Measurements from ENCODE around the gene ADGRA3. TPM values are rescaled to one million over a fixed set of nuclear protein-coding genes. Genes with fewer than 3 reads are reported as not detected.
A peak's percentile ranks its signal among the peaks of the same experiment; 100 is the strongest.

ADGRA3 gene, protein sequence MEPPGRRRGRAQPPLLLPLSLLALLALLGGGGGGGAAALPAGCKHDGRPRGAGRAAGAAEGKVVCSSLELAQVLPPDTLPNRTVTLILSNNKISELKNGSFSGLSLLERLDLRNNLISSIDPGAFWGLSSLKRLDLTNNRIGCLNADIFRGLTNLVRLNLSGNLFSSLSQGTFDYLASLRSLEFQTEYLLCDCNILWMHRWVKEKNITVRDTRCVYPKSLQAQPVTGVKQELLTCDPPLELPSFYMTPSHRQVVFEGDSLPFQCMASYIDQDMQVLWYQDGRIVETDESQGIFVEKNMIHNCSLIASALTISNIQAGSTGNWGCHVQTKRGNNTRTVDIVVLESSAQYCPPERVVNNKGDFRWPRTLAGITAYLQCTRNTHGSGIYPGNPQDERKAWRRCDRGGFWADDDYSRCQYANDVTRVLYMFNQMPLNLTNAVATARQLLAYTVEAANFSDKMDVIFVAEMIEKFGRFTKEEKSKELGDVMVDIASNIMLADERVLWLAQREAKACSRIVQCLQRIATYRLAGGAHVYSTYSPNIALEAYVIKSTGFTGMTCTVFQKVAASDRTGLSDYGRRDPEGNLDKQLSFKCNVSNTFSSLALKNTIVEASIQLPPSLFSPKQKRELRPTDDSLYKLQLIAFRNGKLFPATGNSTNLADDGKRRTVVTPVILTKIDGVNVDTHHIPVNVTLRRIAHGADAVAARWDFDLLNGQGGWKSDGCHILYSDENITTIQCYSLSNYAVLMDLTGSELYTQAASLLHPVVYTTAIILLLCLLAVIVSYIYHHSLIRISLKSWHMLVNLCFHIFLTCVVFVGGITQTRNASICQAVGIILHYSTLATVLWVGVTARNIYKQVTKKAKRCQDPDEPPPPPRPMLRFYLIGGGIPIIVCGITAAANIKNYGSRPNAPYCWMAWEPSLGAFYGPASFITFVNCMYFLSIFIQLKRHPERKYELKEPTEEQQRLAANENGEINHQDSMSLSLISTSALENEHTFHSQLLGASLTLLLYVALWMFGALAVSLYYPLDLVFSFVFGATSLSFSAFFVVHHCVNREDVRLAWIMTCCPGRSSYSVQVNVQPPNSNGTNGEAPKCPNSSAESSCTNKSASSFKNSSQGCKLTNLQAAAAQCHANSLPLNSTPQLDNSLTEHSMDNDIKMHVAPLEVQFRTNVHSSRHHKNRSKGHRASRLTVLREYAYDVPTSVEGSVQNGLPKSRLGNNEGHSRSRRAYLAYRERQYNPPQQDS (N-terminal part only)
- total RNA-seq: 2.2 TPM

DNA sequence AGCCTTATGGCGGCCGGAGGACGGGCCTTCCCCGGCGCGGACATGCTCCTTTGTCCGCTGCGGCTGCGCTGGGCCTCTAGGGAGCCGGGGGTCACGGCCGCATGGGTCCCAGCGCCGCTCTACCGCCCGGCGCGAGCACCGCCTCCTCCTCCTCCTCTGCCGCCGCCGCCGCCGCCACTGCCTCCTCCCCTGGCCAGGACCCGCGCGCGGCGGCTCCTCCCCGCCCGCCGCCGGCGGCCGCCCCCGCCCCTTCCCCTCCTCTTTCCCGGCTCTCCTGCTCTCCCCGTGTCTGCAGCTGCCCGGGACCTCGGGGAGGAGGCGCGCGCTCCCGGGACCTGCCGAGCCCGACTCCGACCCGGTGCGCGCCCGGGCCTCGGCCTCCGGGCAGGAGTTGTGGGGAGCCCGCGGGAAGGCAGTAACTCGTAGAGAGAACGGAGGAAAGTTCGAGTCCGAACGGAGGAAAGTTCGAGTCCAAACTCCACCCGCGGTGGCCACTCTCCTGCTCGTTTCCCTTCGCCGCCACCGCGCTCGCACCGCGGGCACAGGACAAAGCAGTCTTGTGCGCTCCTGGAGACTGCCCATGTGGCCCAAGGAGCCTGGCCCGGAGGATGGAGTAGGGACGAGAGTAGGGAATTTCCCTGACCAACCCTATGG, at the start of gene ADGRA3:
ADGRA3 (minus strand) TSS at position 179 of the 654 bp plus-strand sequence. CDS start 282 bp downstream, outside the sequence.
- Histone ChIP-seq H3K9me3 (ENCODE audit: low read depth, low read length) (no peaks in the 10 kb centered on the region), H3K4me1 (ENCODE audit: insufficient read depth, low read length) (peaks cover 11% of the 10 kb centered on the region), H3K27me3 (ENCODE audit: insufficient read depth, low read length) (peaks cover 22% of the 10 kb centered on the region), H3K4me3 (ENCODE audit: low read length) (peak within 1 kb of the TSS; percentile 36)

DNA sequence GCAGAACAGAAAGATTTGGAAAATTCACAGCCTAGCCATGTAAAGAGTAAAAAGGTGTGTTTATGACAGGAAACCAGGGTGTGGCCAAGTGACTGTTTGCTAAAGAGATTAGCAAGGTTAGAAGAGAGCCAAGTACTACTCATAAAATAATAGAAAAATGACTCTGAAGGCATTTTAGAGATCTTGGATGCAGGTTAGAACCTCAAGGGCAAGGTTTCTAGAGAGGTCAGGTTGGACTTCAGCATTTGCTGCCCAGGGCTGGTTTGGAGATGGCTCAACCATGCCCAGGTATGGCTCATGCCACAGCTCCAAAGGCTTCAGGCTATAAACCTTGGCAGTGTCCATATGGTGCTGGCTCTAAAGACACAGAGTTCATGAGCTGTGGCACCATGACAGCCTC, 40.6 kb upstream of the ADGRA3 start:
- no peaks in the 10 kb centered on the region for H3K9me3 ChIP-seq (ENCODE audit: low read depth, low read length)
- no peaks in the 10 kb centered on the region for H3K27me3 ChIP-seq (ENCODE audit: insufficient read depth, low read length)
- H3K4me3 ChIP-seq (ENCODE audit: low read length): no peak overlapping the region
- H3K4me1 ChIP-seq (ENCODE audit: insufficient read depth, low read length): no peaks in the 10 kb centered on the region

DNA sequence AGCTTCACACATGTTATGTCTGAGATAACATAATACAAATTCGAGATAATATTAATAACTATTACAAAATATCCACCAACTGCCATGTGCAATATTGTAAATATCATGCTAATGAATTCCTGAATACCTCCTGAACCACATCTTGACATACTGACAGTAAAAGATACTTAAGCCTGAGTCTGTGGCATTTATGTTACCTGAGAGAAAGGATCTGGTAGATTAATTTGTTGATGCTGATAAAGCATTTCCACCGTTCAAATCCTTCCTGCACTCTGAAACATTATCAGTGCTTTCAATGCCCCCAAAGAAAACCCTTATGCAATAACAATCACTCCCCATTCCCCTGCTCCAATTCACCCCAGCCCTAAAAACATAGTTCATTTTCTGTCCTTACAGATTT, 38.8 kb upstream of the ADGRA3 start:
- H3K27me3 ChIP-seq (ENCODE audit: insufficient read depth, low read length): no peaks in the 10 kb centered on the region
- no peaks in the 10 kb centered on the region for H3K9me3 ChIP-seq (ENCODE audit: low read depth, low read length)
- H3K4me3 ChIP-seq (ENCODE audit: low read length): no peak overlapping the region
- H3K4me1 ChIP-seq (ENCODE audit: insufficient read depth, low read length): no peaks in the 10 kb centered on the region

DNA sequence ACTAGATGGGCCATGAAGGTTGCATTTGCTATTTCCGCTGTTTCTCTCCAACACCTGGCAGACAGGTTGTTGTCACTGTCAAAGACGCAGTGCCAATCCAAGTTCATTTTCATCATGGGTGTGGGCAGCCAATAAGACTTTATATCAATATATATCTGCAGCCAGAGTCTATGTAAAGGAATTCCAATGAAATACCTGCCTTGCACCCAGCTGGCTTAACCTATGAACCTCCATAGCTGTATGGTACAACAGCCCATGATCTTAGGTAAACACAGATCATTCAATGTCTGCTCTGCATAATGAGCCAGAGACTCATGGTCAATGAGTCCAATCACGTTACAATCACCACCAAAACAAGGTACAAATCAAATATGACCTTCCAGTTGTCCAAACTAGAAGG, 37.7 kb upstream of the ADGRA3 start:
- Histone ChIP-seq H3K9me3 (ENCODE audit: low read depth, low read length) (no peaks in the 10 kb centered on the region), H3K27me3 (ENCODE audit: insufficient read depth, low read length) (no peaks in the 10 kb centered on the region), H3K4me1 (ENCODE audit: insufficient read depth, low read length) (no peaks in the 10 kb centered on the region), H3K4me3 (ENCODE audit: low read length) (no peak overlapping the region)

DNA sequence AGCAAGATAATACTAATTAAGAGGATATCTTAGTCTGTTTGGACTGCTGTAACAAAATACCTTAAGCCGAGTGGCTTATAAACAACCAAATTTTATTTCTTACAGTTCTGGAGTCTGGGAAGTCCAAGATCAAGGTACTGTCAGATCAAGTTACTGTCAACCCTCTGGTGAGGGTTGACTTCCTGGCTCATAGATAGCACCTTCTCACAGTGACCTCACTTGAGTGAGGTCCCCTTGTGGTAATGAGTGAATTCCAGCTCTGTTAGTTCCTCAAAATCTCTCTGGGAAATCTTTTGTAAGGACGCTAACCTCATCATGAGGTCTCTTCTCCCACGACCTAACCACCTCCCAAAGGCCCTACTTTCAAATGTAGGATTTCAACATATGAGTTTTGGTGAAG, 36.9 kb upstream of the ADGRA3 start:
- Histone ChIP-seq H3K9me3 (ENCODE audit: low read depth, low read length) (no peaks in the 10 kb centered on the region), H3K4me3 (ENCODE audit: low read length) (no peak overlapping the region), H3K4me1 (ENCODE audit: insufficient read depth, low read length) (no peaks in the 10 kb centered on the region), H3K27me3 (ENCODE audit: insufficient read depth, low read length) (no peaks in the 10 kb centered on the region)

DNA sequence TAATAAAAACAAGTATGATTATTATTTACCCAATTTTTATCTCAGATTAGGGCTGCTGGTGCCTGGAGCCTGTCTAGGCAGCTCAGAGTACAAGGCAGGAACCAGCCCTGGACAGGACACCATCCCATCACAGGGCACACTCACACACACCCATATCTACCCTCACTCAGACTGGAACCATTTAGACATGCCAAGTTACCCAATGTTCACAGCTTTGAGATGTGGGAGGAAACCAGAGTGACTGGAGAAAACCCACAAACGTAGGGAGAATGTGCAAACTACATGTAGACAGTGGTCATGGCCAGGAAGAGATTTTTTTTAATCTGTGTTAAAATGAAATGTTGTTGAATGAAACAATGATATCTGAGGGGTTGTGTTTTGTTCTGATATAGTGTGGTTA, 35.7 kb upstream of the ADGRA3 start:
- no peaks in the 10 kb centered on the region for H3K9me3 ChIP-seq (ENCODE audit: low read depth, low read length)
- H3K27me3 ChIP-seq (ENCODE audit: insufficient read depth, low read length): no peaks in the 10 kb centered on the region
- H3K4me3 ChIP-seq (ENCODE audit: low read length): no peak overlapping the region

DNA sequence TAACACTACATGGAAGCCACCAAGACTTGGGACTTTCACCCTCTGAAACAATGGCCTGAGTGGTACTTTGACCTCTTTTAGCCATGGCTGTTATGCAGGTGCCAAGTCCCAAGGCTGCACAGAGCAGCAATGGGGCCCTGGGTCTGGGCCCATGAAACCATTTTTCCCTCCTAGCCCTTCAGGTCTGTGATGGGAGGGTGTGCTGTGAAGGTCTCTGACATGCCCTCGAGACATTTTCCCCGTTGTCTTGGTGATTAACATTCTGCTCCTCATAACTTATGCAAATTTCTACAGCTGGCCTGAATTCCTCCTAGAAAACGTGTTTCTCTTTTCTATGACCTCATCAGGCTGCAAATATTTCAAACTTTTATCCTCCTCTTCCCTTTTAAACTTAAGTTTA, 30.4 kb upstream of the ADGRA3 start:
- Histone ChIP-seq H3K4me1 (ENCODE audit: insufficient read depth, low read length) (no peaks in the 10 kb centered on the region), H3K9me3 (ENCODE audit: low read depth, low read length) (no peaks in the 10 kb centered on the region), H3K27me3 (ENCODE audit: insufficient read depth, low read length) (no peaks in the 10 kb centered on the region), H3K4me3 (ENCODE audit: low read length) (no peak overlapping the region)

More for the DNA sequence above, 35.7 kb upstream of the ADGRA3 start:
- H3K4me1 ChIP-seq (ENCODE audit: insufficient read depth, low read length): no peaks in the 10 kb centered on the region

DNA sequence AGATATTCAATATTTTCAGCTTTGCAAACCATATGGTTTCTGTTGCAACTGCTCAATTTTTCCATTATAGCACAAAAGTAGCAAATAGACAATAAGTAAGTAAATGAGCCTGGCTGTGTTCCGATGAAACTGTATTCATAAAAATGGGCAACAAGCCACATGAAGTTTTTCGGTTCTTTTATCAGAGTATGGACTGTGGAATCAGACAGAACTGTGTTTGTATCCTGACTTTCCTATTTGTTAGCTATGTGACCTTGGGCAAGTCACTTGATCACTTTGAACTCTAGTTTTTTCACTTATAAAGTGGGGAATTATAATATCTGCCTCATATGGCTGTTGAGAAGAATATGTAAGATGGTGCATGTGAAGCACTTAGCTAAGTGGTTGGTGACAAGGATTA, 23.4 kb upstream of the ADGRA3 start:
- no peaks in the 10 kb centered on the region for H3K4me1 ChIP-seq (ENCODE audit: insufficient read depth, low read length)
- no peak overlapping the region for H3K4me3 ChIP-seq (ENCODE audit: low read length)
- H3K27me3 ChIP-seq (ENCODE audit: insufficient read depth, low read length): no peaks in the 10 kb centered on the region
- H3K9me3 ChIP-seq (ENCODE audit: low read depth, low read length): peaks cover 9% of the 10 kb centered on the region

DNA sequence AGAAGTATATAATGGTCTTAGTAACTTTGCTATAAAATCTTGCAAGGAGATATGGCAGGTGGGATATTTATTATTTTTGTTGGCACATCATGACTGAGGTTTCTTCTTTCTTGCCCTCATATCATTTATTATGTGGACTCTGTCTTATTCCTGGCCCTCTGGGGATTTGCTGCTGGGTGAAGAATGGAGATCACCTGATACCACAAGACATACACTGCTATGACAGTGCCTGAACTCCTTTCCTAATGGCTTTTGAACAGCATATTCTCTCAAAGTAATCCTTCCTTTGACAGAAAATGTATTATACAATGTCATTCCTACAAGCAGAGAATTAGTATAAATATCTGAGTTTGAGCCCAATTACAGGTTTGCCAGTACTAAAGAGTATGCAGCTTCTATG, 22.0 kb upstream of the ADGRA3 start:
- Histone ChIP-seq H3K4me1 (ENCODE audit: insufficient read depth, low read length) (no peaks in the 10 kb centered on the region), H3K27me3 (ENCODE audit: insufficient read depth, low read length) (no peaks in the 10 kb centered on the region), H3K4me3 (ENCODE audit: low read length) (no peak overlapping the region), H3K9me3 (ENCODE audit: low read depth, low read length) (peaks cover 10% of the 10 kb centered on the region)

DNA sequence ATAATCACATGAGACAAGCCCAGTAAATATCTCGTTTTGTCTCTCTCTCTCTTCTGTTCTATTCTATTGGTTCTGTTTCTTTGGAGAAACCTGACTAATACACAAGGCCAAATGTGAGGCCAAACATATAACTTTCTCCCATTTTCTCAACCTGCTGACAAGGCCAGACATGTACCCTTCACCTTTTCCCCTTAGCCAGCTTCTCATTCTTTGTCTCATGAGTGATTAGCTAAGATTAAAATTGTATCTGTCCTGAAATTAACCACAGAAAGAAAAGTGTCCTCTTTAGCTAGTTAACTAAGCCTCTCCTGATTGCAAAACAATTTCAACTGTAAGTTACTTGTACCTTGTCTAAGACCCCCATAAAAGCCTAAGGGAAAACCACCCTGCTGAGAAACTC, 18.5 kb upstream of the ADGRA3 start:
- Histone ChIP-seq H3K9me3 (ENCODE audit: low read depth, low read length) (peaks cover 15% of the 10 kb centered on the region), H3K4me1 (ENCODE audit: insufficient read depth, low read length) (no peaks in the 10 kb centered on the region), H3K4me3 (ENCODE audit: low read length) (no peak overlapping the region), H3K27me3 (ENCODE audit: insufficient read depth, low read length) (no peaks in the 10 kb centered on the region)

DNA sequence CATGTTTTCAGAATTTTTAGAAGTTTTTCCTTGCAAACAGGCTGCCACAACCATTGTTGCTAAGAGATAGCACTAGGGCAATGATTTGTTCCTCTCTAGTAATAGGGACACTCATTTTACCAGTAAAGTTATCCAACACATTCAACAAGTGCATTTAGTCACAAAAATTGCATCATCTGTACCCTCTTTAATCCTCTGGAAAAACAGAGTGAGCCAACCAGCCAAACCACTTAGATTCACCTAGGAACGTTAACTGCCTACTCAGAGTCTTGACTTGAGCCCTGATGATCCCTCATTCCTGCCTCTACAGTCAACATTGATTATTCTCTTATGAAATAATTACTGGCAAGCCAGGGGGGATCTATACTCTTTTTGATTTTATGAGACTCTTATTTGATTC, 17.0 kb upstream of the ADGRA3 start:
- H3K9me3 ChIP-seq (ENCODE audit: low read depth, low read length): peaks cover 15% of the 10 kb centered on the region
- no peaks in the 10 kb centered on the region for H3K27me3 ChIP-seq (ENCODE audit: insufficient read depth, low read length)
- no peak overlapping the region for H3K4me3 ChIP-seq (ENCODE audit: low read length)
- no peaks in the 10 kb centered on the region for H3K4me1 ChIP-seq (ENCODE audit: insufficient read depth, low read length)

DNA sequence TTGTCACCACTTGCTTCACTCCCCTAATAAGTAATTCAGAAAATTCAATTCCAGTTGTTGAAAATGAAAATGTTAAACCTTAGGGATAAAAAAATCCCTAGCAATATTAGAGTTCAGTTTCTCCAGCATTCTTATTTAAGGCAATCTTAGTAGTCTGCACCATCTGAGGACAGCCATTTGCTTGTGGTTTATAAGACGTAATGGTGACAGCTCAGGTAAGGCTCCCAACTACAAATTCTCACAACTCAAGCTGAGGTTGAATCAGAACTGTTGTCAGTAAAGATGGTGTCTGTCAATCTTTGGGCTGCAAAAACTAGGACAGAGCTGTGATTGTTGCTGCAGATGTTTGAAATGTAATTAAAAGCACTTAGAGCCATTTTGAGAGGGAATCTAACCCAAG, 16.3 kb upstream of the ADGRA3 start:
- Histone ChIP-seq H3K27me3 (ENCODE audit: insufficient read depth, low read length) (no peaks in the 10 kb centered on the region), H3K4me3 (ENCODE audit: low read length) (no peak overlapping the region), H3K4me1 (ENCODE audit: insufficient read depth, low read length) (no peaks in the 10 kb centered on the region)

DNA sequence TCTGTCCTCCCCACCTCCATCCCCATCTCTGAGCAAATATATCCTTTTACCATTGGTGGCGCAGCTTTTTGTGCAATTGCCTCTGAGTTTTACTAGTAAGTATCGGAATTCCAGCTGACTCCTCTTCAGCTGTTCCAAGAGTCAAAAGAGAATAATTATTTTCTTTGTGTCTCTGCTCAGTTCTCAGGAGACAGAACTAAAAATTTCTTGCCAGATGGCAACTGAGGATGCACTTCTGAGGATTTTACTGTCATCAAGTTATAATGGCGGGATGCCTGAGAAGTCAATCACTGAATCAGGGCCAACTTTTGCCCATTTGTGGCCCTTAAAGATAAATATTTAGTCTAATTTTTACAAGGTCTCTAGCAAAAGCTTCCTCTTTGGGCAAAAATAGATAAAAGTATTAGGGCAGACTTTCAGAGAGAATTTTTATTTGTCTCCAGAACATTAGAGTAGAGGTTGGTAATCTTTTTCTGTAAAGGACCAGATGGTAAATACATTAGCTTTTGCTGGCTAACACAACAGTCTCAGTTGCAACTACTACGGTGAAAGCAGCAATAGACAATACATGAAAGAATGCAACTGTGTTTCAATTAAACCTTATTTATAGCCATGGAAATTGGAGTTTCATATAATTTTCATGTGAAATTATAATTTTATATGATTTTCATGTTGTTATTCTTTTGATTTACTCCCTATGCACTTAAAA, 15.6 kb upstream of the ADGRA3 start:
- no peaks in the 10 kb centered on the region for H3K4me1 ChIP-seq (ENCODE audit: insufficient read depth, low read length)
- no peak overlapping the region for H3K4me3 ChIP-seq (ENCODE audit: low read length)
- H3K27me3 ChIP-seq (ENCODE audit: insufficient read depth, low read length): no peaks in the 10 kb centered on the region
- H3K9me3 ChIP-seq (ENCODE audit: low read depth, low read length): peaks cover 15% of the 10 kb centered on the region

More for the DNA sequence above, 16.3 kb upstream of the ADGRA3 start:
- peaks cover 15% of the 10 kb centered on the region for H3K9me3 ChIP-seq (ENCODE audit: low read depth, low read length)

DNA sequence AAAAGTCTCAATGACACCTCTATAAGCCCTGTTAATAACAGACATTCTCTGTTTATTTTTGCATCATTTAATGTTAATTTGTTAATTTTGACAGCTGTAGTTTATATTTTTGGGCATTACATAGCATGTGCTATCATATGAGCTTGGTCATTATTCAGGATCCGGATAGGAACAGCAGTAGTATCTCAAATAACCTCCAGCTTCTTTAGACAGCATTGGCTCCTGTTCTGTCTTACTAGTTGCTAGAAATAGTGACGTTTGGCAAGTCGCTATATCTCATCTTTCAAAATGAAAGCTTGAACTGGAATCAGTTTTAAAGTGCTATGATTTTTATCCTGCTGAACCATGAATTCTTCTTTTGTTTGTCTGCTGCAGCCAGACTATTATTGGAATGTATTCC, 9.0 kb upstream of the ADGRA3 start:
- Histone ChIP-seq H3K4me3 (ENCODE audit: low read length) (no peak overlapping the region), H3K4me1 (ENCODE audit: insufficient read depth, low read length) (no peaks in the 10 kb centered on the region), H3K9me3 (ENCODE audit: low read depth, low read length) (no peaks in the 10 kb centered on the region), H3K27me3 (ENCODE audit: insufficient read depth, low read length) (no peaks in the 10 kb centered on the region)
